Right lobe of liver (tissue), 6 donors: Measurements from ENCODE around the gene CEPT1. TPM values are rescaled to one million over a fixed set of nuclear protein-coding genes. Genes with fewer than 3 reads are reported as not detected.
A peak's percentile ranks its signal among the peaks of the same experiment; 100 is the strongest.

Source experiments
- ATAC-seq, 4 donors: fragments of 200-7000 bp; cut with Tn5 transposase; one replicate each; pipeline ENCODE4 v1.9.1; 2020; ENCODE audit warnings: mild to moderate bottlenecking in 4 of 4, moderate library complexity in 4 of 4
- DNase-seq, 3 donors: peaks; one replicate each; pipeline ENCODE4 v3.0.0-alpha.2; 2020
- H3K27ac ChIP-seq, 3 donors: fragments of 200-600 bp; one replicate each; pipeline ENCODE4 v1.8.0; 2022
- H3K27me3 ChIP-seq, 2 donors: fragments of 200-600 bp; one replicate each; pipeline ENCODE4 v1.8.0; 2022
- H3K36me3 ChIP-seq, 4 donors: fragments of 200-600 bp; sonication (generic) in 1 of 4; one replicate each; pipeline versions ENCODE4 v1.5.1 to v1.8.0; 2017 to 2022; ENCODE audit warnings: control low read depth in 1 of 4
- H3K4me1 ChIP-seq, 4 donors: fragments of 200-600 bp; sonication (generic) in 1 of 4; one replicate each; pipeline versions ENCODE4 v1.5.1 to v1.8.0; 2017 to 2022; ENCODE audit warnings: control low read depth in 1 of 4
- H3K4me3 ChIP-seq, 3 donors: fragments of 200-600 bp; one replicate each; pipeline ENCODE4 v1.8.0; 2022
- H3K9me3 ChIP-seq, 4 donors: fragments of 200-600 bp; sonication (generic) in 1 of 4; one replicate each; pipeline versions ENCODE4 v1.5.1 to v1.8.0; 2017 to 2022; ENCODE audit warnings: control low read depth in 1 of 4
- CTCF ChIP-seq, 4 donors: fragments of 200-600 bp in 3 of 4; fragments of 450-650 bp in 1 of 4; IDR thresholded peaks; one replicate each; pipeline versions ENCODE4 v1.5.1 to v1.8.0; 2016 to 2022; ENCODE audit warnings: antibody characterized with exemption in 4 of 4, mild to moderate bottlenecking in 2 of 4
- POLR2A ChIP-seq: fragments of 450-650 bp; IDR thresholded peaks from one replicate; pipeline ENCODE4 v1.6.1; 2017; ENCODE audit warnings: antibody characterized with exemption, mild to moderate bottlenecking
- WGBS: methylation state at CpG from one replicate; pipeline ENCODE4 v1.1.6; 2018; ENCODE audit warnings: low coverage, low lambda C conversion rate; ENCODE audit not compliant: insufficient coverage; ENCODE audit errors: missing lambda C conversion rate; 5-methylcytosine and 5-hydroxymethylcytosine counted together
- intact Hi-C, 2 donors: fragments of 100-400 bp; cut with DNase I; formaldehyde crosslinking; loops; one replicate each; pipeline versions ENCODE4 v1.11.2 to v1.14.1; 2022
- total RNA-seq, 6 experiments: library from RNA; depleted of rRNA in 2 of 6; stranded (reverse); fragments of >200 nt in 2 of 6; fragmentation: NEBNext Ultra II Directional in 3 of 6; extraction: Animal tissue kit (Norgen Biotek cat#: 25700) in 3 of 6; gene quantifications; one replicate each; pipeline versions ENCODE4 v1.1.0 to v1.2.4, GENCODE V29; 2016 to 2023
- donor health status: DM: no; HTN: yes; CAD: no.
- donor health status: DM: no; HTN: no; CAD: no.
- donor health status: DM: no; HTN: no; CAD: no.
- donor health status: DM: no; HTN: yes; CAD: no.
- donor health status: DM: no; HTN: yes; CAD: no.

The CEPT1 gene
- total RNA-seq, 6 experiments from 2014 or later, result 21.9 to 35.0 (median 27.8) TPM

DNA sequence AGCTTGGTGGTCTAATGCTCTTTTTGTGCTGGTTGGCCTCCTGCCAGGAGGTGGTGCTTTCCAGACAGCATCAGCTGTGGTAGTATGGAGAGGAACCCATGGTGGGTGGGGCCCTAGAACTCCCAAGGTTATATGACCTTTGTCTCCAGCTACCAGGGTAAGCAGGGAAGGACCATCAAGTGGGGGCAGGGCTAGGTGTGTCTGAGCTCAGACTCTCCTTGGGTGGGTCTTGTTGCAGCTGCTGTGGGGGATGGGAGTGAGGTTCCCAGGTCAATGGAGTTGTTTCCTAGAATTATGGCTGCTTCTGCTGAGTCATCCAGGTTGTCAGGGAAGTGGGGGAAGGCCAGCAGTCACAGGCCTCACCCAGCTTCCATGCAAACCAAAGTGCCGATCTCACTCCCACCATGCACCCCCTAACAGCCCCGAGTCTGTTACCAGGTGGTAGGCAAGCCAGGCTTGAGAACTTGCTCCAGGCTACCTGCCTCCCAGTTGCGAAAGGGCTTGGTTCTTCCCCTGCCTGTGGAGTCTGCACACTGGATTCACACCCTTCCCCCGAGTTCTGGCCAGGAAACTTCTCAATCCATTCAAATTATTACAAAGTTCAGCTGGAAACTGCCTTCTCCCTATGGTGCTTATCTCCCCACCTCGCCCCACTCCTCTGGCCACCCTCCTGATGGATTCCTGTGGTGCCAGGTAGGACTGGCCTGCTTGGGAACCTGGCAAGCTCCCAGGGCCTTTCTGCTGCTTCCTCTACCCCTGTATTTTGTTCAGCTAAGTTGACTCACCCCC lies 38.0 kb upstream of the CEPT1 start:
- H3K27me3 ChIP-seq, result no peaks in the 10 kb centered on the region
- DNase-seq, result no peak
- intact Hi-C loops, result no loop called here
- H3K36me3 ChIP-seq, result no peaks in the 10 kb centered on the region
- no peak overlapping the region for H3K27ac ChIP-seq
- no peaks in the 10 kb centered on the region for H3K9me3 ChIP-seq
- TF ChIP-seq POLR2A (no peak), CTCF (IDR thresholded peaks at IDR 0.05) (no peak)
- no peaks in the 10 kb centered on the region for H3K4me1 ChIP-seq
- 38% methylated on average over 2 of the region's 5 CpGs for WGBS
- peak in 1 of 4 donors; percentile 66 for ATAC-seq
- H3K4me3 ChIP-seq, result no peak overlapping the region

DNA sequence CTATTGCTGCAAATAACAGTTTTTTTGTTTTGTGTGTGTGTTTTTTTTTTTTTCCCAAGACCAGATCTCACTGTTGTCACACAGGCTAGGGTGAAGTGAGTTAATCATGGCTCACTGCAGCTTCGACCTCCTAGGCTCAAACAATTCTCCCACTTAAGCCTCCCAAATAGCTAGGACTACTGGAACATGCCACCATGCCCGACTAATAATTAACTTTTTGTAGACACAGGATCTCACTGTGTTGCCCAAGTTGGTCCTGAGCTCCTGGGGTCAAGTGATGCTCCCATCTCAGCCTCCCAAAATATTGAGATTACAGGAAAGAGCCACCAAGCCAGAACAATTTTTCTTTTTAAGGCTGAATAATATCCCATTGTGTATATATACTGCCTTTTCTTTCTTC lies 35.0 kb upstream of the CEPT1 start:
- Histone ChIP-seq H3K4me1 (peaks cover 0 to 2% (median 0%) of the 10 kb centered on the region in 4 donors), H3K27ac (no peak overlapping the region), H3K4me3 (no peak overlapping the region), H3K36me3 (no peaks in the 10 kb centered on the region), H3K9me3 (no peaks in the 10 kb centered on the region), H3K27me3 (no peaks in the 10 kb centered on the region)
- no peak for TF ChIP-seq POLR2A
- no peak for TF ChIP-seq CTCF (IDR thresholded peaks at IDR 0.05)
- intact Hi-C loops, result no loop called here
- 62% methylated on average over 2 of the region's 2 CpGs for WGBS
- DNase-seq (no peak), ATAC-seq (no peak)

- H3K9me3 ChIP-seq, result no peaks in the 10 kb centered on the region
- H3K4me3 ChIP-seq, result no peak overlapping the region
- ATAC-seq (peak; percentile 80 to 100 (median 97)), DNase-seq (peak; percentile 25 to 56 (median 53))
- intact Hi-C loops, result no loop called here
- no peak for TF ChIP-seq POLR2A
- no peak for TF ChIP-seq CTCF (IDR thresholded peaks at IDR 0.05)
- no CpG with 5 or more reads among the region's 1 CpG for WGBS
- no peak overlapping the region for H3K27ac ChIP-seq
- H3K4me1 ChIP-seq, result peaks cover 0 to 11% (median 0%) of the 10 kb centered on the region in 4 donors
- no peaks in the 10 kb centered on the region for H3K27me3 ChIP-seq
- no peaks in the 10 kb centered on the region for H3K36me3 ChIP-seq
Observed at GRCh38 chr1:111110197-111110899, 29.7 kb upstream of the CEPT1 start.

DNA sequence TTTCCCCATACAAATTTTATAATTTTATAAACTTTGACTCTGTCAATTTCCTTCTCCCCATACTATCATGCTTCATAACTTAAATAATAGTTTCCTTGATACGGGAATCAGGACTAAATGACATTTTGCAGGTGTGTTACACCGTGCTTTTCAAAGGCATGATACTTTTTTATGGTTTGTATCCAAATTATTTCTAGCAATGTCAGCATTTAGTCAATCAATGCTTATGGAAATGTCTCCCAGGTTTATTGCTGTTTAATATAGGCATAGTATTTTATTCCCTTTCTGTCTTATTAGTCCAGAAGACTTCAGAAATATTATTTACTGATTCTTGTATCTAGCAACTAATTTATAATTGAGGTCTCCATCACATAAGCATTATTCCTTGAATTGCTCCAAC lies 23.5 kb upstream of the CEPT1 start:
- TF ChIP-seq CTCF (IDR thresholded peaks at IDR 0.05), result no peak
- TF ChIP-seq POLR2A, result no peak
- H3K36me3 ChIP-seq, result peaks cover 0 to 31% (median 3%) of the 10 kb centered on the region in 4 donors
- no peak for DNase-seq
- 100% methylated on average over 2 of the region's 2 CpGs for WGBS
- intact Hi-C loops, result no loop called here
- no peaks in the 10 kb centered on the region for H3K4me1 ChIP-seq
- H3K9me3 ChIP-seq, result no peaks in the 10 kb centered on the region
- H3K27me3 ChIP-seq, result no peaks in the 10 kb centered on the region
- no peak overlapping the region for H3K27ac ChIP-seq
- ATAC-seq, result no peak
- no peak overlapping the region for H3K4me3 ChIP-seq
